GM21825 (cell line): ENCODE results near the gene CACNA2D3.

Source experiments
- ATAC-seq: cut with Tn5 transposase; IDR thresholded peaks from one replicate; pipeline ENCODE4 v1.9.1; 2021; ENCODE audit warnings: mild to moderate bottlenecking, moderate library complexity; ENCODE audit not compliant: unreplicated experiment

Gene CACNA2D3

DNA sequence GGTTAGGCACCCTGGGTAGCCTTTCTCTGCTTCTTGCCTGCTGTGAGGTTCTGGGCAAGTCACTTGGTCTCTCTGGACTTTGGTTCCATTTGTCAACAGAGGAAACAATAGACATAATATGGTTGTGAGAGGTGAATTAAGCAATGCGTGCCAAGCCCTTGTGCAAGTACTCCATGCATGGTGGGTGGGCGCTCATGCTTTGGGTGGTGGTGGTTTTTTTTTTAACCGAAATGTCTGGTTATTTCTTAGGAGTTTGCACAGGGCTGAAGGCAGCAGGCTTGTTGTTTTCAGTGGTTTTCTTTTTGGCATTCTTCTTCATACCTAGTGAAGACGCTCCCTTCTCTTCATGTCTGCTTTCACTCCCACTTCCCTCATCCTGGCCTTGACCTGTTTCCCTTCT lies 889.7 kb downstream of the CACNA2D3 start:
- ATAC-seq: no peak

DNA sequence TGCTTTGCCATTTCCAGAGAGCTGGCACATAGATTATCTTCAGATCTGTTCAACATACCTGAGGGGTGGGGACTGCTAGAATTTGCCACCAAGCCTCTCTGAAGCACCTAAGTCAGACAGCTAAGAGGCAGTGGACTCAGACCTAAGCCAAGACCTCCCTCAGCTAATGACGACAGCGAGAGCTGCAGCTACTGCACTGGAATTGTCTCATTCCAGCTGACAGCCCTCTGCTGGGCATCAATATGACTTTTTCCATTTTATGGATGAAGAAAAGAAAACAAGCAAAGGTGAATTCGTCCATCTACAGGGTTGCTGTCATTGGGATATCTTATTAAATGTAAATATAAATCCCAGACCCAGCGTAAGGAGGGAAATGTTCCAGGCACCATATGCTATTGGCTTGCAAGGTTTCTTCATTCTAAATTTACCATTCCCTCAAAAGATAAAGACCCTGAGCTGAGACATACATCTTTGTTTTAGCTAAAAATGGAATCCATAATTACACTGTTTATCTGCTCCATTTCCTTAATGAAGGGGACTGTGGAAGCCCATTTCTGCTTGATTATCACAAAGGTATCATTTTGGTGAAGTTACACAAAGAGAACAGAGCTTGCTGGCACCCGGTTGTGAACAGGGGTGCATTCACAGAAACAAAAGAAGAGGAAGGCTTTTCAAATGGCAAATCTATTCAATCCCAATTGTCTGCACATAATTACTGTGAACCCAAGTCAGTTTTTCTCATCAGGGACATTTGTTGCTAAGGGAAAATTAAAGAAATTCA lies 891.0 kb downstream of the CACNA2D3 start:
- no peak for ATAC-seq

DNA sequence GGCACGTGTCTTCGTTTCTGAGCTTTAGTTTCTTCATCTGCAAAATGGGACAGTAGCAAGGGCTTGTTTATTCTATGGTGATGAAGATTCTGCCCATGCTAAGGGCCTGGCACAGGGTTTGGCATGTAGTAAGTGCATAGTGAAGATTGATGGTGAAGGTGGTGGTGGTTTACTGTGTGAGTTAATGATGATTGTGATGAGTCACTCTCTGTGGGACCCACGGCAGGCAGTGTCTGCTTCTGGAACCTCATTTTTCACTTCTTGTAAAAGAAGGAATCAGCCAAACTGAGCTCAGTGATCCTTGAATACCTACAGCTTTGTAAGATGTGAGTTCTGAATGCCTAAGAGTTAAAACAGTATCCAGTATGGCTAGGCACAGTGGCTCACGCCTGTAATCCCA lies 891.7 kb downstream of the CACNA2D3 start:
- no peak for ATAC-seq

DNA sequence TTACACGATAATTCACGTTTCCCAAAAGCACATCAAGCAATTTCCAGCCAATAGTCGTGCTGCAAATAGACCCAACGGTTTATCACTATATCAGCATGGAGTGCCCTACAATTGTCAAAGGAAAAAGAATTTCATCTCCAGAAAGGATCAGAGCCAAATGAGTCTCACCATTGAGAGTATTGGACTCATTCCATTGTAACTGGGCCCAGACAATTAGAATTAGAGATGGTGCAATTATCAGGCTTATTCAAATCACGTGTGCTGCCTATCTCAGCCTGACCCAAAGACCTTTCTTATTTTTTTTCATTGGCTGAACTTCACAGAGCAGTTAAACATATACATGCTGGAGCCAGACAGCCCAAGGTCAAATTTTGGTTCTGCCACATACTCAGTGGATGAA lies 892.6 kb downstream of the CACNA2D3 start:
- no peak for ATAC-seq

DNA sequence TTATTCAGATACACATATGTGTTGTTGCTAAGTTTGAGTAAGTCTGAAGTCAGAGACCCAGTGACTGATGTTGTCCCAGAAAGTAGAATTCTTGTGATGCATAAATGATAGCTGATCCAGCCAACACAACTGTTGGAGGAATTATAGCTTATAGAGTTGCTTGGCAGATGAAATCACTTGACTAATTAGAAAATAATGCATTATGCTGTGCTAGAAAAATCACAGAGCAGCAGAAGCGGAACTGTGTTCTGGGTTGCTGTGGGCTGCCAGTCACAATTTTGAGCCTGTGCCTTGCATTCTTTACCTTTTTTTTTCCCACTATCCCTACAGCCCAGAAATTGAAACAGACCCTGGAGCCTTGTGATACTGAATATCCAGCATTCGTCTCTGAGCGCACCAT lies 895.5 kb downstream of the CACNA2D3 start:
- no peak for ATAC-seq

DNA sequence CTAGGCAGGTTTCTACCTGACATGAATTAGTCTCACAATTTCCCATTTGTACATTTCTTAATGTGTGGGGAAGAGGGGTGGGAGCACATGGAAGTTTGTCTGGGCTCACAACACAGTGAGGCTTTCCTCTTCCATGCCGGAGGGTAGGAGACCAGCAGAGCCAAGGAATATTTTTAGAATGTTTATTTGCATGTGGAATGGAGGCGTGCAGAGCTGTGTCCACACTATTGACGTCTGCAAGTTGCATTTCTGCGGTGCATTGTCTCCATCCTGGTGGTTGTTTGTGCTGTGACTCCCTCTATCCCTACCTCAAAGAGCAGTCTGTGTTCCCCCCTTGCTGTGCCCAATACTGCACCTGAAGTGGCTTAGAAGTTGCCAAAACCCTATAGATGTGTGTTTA lies 908.6 kb downstream of the CACNA2D3 start:
- no peak for ATAC-seq

DNA sequence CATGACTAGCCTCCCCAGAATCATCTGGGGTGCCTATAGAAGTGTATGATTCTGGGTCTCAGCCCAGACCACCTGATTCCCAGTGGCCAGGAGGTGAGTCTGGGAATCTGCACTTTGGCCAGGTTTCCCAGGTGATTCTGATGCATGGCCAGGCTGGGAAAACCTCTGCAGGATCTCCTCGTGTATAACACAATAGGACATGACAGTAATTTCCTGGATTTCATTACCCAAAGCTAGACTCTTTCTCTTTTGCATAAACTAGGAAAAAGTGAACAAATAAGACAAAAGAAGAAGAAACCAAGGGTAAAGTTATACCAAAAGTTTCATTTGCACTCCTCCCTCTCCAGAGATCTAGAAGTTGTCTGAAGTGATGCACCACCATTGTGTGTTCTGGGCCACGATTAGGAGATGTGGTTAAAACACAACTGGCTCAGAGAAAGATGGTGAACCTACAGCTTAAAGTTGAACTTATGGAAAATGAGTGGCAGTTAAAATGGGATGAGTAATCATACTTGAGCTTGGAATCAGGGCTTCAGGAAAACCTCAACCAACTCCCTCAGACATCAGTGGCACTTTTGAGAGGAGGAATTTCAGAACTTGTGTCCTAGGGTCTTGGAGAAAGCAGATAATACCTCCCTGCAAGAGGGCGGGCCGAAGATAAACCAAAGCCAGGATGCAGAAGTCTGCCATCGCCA lies 914.7 kb downstream of the CACNA2D3 start:
- no peak for ATAC-seq

DNA sequence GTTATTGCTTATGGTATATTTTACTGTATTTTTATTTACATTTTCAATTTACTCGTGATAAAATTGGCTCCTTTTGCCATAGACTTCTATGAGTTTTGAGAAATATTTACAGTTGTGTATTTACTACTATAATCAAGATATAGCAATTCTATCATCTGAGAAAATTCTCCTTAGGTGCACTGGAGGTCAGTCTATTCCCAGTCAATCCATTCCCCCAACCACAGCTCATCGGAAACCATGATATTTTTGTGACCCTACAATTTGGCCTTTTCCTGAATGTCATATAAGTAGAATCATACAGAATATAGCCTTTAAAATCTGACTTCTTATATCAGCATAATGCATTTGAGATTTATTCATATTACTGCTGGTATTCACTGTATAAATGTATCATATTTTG lies 920.2 kb downstream of the CACNA2D3 start:
- ATAC-seq: no peak

DNA sequence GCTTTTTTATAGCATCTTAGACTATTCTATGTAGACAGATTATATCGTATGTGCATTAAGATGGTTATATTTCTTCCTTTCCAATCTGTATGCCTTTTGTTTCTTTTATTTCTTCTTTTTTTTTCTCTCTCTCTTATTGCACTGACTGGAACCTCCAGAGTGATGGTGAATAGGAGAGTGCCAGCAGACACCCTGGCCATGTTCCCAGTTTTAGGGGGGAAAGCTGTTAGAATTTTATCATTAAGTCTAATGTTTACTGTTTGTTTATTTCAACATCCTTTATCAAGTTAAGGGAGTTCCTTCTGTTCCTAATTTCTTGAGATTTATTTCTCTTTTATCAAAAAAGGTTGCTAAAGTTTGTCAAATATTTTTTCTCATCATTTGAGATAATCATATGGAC lies 922.1 kb downstream of the CACNA2D3 start:
- no peak for ATAC-seq

DNA sequence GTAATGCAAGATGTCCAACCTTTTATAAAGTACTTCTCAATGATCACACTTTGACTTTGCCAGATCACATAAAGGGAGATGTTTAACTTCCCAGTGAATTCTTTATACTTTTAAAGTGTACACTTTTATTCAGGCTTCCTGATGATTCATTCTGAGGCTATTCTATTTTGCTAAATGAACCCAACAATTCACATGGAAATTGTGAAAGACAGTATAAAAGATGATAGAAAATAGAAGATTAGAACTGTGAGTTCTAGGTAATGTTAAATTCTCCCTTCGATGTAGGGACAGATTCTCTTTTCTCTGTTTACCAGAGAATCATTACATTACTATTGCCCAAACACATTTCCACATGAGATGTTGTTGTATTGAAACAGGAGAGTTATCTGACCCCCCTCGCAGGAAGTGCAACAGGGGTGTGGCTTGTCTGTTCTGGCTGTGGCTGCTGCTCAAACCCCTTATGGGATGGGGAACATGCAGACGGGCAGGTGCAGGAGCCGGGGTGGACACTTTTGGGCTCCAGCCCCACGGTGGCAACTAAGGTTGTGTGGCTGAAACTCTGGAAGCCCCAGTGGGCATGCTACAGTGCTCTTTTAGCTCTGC lies 936.8 kb downstream of the CACNA2D3 start:
- no peak for ATAC-seq

DNA sequence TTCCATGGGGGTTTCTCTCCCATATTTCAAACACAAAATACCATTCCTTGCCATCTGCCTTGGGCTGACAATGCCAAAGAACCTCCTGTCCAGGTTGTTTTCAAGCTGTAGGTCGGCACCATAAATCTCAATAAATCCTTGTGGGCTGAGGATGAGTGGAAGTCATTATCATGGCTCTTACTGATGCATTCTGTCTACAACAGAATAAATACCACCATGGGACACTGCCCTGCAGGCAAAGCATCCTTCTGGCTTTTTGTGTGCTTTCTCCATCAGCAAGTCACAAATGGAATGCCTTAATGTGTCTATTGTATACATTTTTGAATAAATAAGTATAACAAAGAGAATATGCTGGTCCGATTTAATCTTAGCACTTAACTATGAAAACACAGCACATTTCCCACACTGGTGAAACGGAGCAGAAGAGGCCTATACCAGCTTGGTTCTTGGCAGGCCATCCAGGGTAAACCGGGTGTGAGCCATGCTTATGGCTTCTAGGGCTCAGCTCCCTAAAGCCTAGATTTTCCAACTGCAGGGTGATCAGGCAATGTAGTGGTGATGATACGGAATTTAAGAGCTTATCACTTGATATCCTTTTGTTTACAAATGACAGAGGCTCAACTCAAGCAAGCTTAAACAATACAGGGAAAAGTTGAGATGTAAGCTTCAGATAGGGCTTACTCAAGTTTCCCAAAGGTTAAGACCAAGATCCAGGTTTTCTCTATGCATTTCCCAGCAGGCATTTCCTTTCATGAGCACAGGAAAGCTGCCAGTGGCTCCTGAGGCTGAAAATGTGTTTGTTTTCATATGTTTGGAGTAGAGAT lies 938.8 kb downstream of the CACNA2D3 start:
- ATAC-seq: no peak

DNA sequence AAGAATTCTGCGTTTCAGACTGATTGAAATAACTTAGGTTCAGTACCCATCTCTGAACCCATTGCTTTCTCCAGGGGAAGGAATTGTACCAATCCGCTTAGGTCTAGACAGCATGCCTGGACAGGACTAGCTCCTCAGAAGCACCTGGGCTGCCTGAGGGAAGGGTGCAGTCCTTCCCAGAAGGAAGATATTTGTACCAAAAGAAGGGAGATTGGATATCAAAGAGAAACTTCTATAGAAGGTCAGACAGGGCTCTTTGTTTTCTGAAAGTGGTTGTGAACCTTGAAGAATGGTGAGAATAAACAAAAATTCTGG lies 939.3 kb downstream of the CACNA2D3 start:
- ATAC-seq: no peak

DNA sequence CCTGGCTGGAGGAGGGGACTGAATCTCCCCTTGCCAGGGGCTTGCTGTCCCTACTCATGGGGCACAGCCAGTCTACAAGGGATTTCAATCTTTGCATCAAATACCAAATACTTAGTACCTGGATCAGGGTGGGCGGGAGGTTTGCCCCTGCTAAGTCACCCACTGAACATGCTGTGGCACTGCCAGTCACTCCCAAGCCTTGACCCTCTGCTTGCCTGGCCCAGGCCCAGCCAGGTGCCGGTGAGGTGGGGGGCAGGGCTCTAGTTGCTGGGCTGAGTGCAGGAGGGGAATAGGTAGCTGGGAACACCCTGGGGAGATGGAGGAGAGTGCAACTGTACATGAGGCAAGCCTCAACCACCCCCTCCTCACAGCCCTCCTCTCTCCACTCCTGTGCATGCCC lies 941.8 kb downstream of the CACNA2D3 start:
- ATAC-seq: no peak

DNA sequence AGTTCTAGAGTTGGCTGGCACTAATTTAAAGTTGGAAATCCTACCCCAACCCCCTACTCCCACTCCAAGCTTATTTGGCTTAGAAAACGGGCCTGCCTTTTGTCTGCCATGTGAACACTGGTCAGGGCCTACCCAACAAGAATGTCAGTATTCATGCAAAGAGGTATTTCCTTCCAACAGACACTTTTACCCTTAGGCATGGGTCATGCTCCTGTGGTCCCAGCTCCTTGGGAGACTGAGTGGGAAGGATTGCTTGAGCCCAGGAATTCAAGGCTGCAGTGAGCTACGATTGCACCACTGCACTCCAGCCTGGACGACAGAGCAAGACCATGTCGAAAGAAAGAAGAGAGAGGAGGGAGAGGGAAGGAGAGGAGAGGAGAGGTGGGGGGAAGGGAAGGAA lies 943.0 kb downstream of the CACNA2D3 start:
- no peak for ATAC-seq

DNA sequence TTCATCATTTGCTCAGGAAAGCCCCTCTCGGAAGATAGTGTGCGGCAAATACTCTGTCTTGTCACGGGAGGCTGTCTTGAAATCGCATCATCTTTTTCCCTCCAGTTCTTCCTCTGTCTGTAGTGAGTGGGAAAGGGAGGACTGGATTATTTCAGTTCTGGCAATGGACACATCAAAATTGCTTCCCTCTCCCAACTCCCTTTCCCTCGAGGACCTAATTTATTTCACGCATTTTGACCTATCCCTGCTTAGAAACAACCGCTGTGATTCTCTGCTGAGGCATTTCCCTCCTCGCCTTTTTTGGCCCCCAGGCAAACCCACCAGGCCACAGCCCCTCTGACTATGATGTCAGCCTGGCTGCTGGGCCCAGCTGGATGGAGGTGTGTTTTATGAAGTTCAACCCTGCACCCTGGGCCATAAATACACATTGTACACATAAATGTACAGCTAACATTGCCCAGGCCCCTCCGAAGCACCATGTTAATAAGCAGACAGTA lies 944.2 kb downstream of the CACNA2D3 start:
- ATAC-seq: no peak

DNA sequence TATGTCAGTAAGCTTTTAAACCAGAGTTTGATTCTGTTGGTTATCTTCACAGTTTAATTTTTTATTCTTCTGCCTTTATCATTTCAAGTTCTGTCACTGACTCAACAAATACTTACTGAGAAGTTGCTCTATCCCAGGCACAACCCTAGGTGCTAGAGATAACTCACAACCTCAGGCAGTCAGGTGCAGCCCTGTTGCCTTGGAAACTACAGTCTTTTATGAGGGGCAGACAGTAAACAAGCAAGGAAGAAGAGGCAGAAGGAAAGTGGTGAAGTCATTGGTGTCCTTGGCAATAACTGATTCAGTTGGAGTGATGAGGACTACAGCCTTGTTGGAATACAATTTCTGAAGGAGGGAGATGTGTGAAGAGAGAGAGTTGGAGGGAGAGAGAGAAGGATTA lies 947.6 kb downstream of the CACNA2D3 start:
- no peak for ATAC-seq

DNA sequence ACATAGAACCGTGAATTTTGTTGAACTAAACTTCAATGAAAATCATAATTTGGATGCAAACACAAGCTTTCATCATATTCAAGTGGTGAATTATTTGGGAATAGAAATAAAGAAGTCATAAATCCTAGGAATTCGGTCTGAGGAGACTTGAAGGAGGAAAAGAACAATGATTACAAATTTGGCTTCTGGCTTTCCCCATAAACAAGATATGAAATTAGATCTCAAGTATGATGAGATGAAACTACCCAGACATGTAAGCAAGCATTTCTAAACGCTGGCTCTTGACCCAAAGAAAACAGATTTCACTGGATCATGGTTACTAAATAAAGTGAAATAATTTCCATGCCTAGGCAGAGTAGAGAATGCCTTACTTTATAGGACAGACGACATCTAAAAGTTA lies 952.4 kb downstream of the CACNA2D3 start:
- ATAC-seq: no peak

DNA sequence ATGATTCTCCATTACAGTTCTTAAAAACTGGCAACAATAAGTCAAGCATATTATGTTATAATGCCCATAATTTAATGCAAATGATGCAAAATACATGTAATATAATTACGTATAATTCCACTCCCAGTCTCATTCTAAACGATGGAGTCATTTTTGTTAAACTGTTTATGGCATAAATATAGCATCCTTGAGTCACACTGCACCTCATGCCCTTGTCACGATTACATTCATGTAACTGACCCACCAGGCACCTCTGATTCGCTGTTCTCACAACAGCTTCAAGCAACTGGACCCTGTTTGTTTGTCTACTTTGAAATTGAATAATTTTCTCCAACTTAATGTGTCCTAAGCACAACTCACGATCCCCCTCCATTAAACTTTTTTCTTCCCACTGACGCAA lies 953.5 kb downstream of the CACNA2D3 start:
- no peak for ATAC-seq

DNA sequence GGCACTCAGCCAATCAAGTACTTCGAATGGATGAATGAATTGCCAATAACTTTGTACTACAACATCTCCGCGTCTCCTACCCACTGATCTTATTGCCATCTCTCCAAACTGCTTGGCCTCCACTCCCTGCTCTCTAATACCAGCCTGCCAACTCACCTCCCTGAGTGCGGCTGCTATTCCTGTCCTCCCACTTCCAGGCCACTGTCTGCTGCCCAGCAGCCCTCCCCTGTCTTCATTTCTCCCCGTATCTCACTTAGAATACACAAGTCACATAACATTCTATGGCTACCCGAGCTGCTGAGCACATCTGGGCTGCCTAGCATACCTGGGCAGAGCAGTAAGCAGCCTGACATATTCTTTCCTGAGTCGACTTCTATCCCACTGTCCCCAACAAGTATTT lies 955.4 kb downstream of the CACNA2D3 start:
- ATAC-seq: no peak

DNA sequence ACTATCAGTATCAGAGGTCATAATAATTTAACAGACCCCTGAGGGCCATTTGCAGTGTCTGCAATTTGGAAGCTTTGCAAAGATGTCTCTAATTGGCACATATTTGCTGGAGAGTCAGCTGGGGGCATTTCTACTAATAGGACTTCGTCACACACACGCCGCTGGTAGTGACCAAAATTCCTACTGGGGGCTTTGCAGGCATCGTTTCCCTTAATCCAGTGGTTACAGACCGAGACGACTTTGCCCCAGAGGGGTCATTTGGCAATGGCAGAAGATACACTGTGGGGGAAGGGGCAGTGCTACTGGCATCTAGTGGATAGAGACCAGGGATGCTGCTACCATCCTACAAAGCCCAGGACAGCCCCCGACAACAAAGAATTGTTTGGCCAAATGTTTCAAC lies 956.5 kb downstream of the CACNA2D3 start:
- ATAC-seq: no peak

DNA sequence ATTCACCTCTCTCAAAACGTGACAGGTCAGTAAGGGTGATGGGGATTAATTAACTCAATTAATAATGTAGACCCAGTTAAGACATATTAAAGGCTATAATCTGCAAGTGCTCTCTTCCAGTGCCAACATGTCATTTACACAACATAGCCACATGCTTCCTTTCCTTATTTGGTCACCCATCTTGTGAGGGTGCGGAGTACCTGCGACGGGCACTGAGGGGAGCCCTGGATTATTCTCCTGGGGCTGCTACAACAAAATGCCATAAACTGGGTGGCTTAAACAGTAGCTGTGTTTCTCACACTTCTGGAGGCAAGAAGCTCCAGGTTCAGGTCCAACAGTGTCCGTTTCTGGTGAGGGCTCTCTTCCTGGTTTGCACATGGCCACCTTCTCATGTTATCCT lies 962.9 kb downstream of the CACNA2D3 start:
- ATAC-seq: no peak
